SK-N-MC (cell line): Measurements from ENCODE around the gene ATL1.

Source experiments
- EZH2 ChIP-seq: fragments of 200-600 bp; sonication (generic); IDR thresholded peaks from one replicate; pipeline ENCODE4 v1.6.1; 2017; ENCODE audit warnings: antibody characterized with exemption
- FOXP2 ChIP-seq: optimal IDR thresholded peaks from 2 replicates; pipeline ENCODE3; 2011; ENCODE audit warnings: mild to moderate bottlenecking, moderate library complexity; ENCODE audit not compliant: insufficient read depth; ENCODE audit errors: extremely low read length, control extremely low read depth
- POLR2AphosphoS5 ChIP-seq: IDR thresholded peaks from 2 replicates; pipeline ENCODE4 v1.6.1; 2012; ENCODE audit warnings: mild to moderate bottlenecking, low read depth, low read length, borderline replicate concordance

DNA sequence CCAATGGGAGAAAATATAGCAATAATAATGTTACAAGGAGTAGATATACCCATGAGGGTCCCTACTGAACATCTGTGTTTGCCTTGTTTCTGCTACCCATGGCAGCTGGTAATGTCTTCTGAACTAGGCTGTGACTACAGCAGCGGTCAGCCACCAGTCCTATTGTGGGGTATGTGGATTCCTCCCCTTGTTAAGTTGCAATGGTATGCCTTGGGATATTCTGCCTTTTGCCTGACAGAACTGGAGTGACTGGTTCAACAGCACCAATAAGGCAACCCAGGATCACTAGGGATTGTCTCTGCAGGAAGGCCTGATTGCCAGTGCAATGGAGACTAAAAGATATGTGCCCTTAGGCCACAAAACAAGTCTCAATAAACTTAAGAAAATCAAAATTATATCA, 9.7 kb upstream of the ATL1 start:
- TF ChIP-seq EZH2 (no peak), POLR2AphosphoS5 (no peak), FOXP2 (no peak)
